DMS53 treated with DMSO at 0.1 percent for 48 hours (cell line): ENCODE data around the gene MPC2.
"Not testable (repeated sequence)": the region's sequence is repeated elsewhere in the genome, so short reads cannot be mapped to it uniquely, and the experiment has no call there.

Experiments used
- DNase-seq: peaks from one replicate; lab custom pipeline; 2025; ENCODE audit not compliant: unreplicated experiment; lab: John Stamatoyannopoulos, UW

MPC2 gene

DNA sequence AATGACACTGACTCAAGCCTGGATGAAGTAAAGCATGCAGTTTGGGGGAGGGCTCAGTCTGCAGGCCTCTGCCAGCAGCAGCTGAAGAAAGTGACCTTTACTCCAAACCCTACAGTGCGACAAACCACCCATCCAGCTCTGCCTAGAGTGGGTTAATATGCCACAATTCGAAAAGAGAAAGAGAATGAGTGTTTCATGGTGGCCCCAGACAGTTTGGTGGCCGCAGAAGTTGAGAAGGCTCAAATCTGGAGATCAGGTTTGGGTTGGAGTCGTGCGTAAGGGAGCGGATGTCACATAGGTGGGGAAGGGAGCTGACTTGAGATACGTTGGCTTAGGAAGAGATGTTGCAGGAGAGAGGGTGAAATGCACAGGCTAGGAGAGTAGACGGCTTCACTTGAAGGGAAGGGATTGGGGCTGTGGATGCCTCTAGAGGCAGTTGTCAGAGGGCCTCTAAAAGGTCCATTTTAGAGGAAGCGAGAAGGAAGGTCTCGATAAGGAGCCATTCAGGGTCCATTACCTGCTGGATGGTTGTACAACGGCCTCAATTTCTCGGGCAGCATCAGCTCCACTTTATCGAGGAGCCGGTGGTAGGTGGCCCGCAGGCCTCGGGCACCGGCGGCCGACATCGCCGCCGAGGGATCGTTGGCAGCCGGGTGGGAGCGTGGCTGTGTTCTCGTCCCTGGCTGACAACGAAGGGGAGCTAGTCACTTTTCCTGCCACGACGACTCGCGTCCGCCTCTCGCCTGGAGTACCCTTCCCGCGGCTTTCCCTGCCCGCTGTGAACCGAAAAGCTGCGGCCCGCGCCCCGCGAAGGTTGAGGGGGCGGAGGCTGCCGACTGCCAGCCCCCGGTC is 1.4 kb downstream of the MPC2 start:
- DNase-seq: peak; percentile 44

DNA sequence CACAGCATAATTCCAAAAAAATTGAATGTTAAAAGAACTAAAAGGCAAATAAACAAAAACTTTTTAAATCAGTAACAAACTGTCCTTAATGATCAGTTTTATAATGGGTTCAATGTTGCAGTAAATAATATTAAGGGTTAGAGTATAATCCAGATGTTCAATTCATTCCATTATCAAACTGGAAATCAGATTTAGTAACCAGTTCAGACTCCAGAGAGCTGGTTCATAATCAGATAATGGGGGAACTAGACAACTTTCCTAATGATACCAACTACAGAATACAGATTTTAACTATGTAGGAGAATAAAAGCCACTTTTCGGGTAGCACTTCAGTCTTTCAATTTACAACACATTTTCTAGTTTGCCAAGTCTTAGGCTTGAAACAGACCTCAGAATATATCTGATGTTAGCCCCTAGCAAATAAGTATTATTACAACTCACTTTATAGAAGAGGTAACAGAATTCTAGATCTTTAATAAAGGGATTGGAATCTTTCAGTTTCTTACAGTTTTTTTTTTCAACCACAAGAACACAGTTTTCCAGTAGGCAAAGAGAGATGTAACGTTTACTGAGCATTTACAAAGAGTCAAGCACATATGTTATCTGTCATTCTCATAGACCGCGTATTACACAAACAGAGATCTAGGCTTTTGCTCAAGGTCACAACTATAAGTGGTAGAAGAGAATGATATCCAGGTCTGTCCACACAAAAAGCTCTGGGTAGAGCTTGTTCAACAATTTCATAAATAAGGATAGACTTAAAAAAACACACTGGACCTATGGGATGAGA is 2.3 kb downstream of the MPC2 start:
- DNase-seq: peak; percentile 26

DNA sequence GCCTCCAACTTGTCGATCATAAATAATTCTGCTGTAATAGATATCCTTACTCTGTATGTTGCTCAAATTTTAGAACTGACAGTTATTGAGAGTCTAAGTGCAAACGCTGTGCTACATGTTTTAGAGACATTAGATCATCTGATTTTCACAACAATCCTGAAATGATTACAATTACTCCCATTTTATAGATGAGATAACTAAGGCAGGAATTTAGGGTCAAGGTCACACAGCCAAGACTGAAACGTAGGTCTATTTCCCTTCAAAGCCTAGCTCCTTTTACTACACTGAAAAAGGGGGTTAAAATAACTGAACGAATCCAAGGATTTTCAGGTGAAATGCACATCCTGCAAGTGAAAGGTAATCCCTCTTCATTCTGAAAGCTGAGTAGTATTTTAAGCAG is 3.1 kb downstream of the MPC2 start:
- DNase-seq: no peak

GRCh38 chr1:167929725-167930124 is 7.1 kb downstream of the MPC2 start:
- DNase-seq: no peak

- DNase-seq: not testable (repeated sequence)
These were observed 8.0 kb downstream of the MPC2 start for GRCh38 chr1:167928919-167929318.

GRCh38 chr1:167928457-167928852 is 8.4 kb downstream of the MPC2 start:
- DNase-seq: no peak

GRCh38 chr1:167927046-167927754 is 9.7 kb downstream of the MPC2 start:
- no peak for DNase-seq

DNA sequence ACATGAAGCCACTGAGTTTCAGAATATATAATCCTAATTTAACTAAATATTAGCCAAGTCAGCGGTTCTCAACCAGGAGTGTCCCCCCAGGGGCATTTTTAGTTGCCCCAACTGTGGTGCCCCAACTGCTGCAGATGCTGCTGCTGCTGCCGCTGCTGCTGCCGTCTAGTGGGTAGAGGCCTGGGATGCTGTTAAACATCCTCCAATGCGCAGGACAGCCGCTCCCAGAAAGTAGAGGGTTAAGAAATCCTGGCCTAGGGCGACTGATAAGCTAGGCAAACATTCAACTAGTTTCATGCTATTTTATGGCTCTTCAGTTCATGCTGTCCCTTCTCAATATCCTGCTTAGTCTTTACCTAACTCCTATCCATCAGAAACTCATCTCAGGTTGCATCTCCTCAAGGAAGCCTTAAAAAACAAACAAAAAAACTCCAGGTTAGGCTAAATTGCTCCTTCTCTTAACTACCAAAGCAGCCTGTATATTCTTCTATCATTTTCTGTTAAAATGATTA is 10.3 kb downstream of the MPC2 start:
- no peak for DNase-seq

DNA sequence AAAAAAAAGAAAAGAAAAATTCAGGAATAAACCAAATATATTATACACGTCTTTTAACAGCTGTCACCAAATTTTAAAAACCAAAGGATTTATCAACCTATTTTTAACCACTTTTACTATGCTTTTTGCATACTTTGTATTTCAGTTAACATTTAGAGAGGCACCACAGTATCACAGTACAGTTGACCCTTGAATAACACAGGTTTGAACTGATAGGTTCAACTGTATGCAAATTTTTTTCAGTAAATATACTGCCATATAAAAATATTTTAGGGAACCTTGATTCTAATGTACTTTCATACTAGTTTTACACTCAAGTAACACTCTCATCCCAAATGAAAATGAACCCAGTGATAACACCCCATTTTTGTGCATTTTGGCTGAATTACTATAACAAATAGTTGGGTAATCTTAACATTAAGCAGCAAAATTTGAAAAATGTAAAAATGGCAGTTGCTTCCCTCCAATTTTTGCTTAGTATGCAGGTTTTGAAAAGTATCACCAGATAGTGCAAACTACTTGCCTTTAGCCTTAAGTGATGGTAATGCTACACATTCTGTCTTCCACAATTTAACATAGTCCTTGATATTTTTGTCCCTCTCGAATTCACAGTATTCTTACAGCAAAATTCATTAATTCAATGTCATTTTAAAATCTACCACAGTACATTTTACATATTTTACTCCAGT is 12.2 kb downstream of the MPC2 start:
- no peak for DNase-seq

GRCh38 chr1:167924102-167924501 is 12.8 kb downstream of the MPC2 start:
- no peak for DNase-seq

- DNase-seq: no peak
These were observed 13.4 kb downstream of the MPC2 start for GRCh38 chr1:167923324-167924056.

DNA sequence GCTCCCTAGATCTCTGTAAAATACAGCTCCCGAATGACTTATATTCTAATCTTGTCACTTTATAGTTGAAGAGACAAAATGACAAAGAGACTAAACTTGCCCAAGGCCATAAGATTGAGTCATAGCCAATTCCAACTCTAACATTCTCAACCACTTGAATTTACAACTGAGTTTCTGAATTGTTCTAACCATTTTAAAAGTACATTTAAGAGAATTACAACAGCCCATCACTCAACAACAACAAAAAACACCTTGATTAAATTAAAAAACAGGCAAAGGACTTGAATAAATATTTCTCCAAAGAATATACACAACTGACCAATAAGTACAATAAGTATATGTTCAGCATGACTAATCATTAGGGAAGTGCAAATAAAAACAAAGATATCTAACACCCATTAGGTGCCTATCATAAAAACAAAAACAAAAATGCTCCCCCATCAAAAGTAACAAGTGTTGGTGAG is 14.2 kb downstream of the MPC2 start:
- no peak for DNase-seq

DNA sequence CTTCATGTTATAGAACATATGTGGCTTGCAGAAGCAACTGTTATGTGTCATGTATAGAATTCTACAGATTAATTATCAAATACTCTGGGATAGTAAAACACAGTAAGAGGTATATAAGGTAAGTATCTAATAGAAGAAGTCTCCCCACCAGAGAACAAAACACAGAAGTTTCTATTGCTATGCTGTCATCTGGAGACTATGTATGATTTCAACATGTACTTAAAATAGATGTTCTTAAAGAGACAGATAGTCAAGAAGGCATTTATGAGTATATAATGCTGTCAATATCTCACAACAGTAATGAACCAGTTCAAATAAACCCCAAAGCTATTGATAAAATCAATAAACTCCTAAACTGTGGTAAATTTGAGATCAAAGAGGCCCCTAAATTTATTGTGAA is 14.8 kb downstream of the MPC2 start:
- DNase-seq: no peak

DNA sequence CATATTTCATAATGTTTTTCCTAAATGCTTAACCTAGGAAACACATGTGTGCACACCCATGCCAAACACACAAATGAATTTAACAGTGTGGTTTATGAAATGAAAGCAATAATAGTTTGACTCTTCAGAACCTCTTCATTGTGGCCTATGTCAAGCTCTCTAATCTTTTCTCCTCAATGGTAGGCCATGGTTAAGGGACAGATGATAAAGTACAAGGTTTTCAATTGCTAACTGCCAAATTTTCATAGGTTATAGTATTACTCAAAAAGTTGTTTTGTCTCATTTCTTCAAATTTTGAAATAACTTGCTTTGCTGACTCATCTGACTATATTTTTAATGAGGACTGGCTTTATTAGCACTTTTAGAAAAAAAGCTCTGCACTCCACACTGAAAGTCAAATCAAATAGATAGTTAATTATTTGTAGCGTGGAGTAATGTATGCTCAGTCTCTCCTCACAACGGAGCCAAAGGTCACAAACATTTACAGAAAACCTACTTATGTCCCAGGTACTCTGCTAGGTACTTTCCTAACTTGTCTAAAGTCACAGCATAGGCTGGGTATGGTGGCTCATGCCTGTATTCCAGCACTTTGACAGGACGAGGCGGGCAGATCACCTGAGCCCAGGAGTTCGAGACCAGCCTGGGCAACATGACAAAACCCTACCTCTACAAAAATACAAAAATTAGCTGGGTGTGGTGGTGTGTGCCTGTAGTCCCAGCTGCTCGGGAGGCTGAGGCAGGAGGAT is 19.9 kb downstream of the MPC2 start:
- DNase-seq: peak; percentile 2

- no peak for DNase-seq
These were observed 21.3 kb downstream of the MPC2 start for GRCh38 chr1:167915569-167915968.

- no peak for DNase-seq
These were observed 22.9 kb downstream of the MPC2 start, which contains the start of gene ADCY10 for GRCh38 chr1:167913895-167914496. Gene ADCY10, minus strand, starts transcription at chr1:167914134. Its CDS starts 8,994 bp downstream, at chr1:167905140.

GRCh38 chr1:167912294-167912693 is 24.6 kb downstream of the MPC2 start:
- no peak for DNase-seq

DNA sequence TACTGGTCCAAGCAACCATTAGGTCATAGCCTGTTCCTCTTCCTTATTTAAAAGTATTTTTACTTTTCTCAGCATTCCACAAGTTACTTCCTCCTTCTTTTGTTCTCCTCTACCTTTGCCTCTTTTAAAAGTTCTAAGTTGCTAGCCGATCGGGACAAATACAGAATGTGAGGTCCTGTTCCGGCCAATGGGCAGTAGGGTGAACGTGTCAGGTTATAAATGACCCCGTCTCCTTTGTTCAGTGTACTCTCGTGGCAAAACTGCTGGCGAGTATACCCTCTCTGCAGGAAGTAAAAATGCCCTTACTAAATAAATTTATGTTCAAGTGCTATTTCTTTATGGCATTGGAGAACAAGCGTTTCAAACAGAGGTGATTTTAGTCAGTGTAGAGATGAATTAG is 25.5 kb downstream of the MPC2 start:
- no peak for DNase-seq

- DNase-seq: no peak
These were observed 26.3 kb downstream of the MPC2 start for GRCh38 chr1:167910530-167910929.
